GM19351 (cell line): ENCODE data around the gene KCTD19.
A peak's percentile ranks its signal among the peaks of the same experiment; 100 is the strongest.

Source experiments
- ATAC-seq: cut with Tn5 transposase; IDR thresholded peaks from one replicate; pipeline ENCODE4 v1.9.1; 2021; ENCODE audit warnings: mild to moderate bottlenecking, moderate library complexity; ENCODE audit not compliant: unreplicated experiment

The KCTD19 gene

GRCh38 chr16:67264277-67264676 lies 62.3 kb downstream of the KCTD19 start:
- no peak for ATAC-seq

GRCh38 chr16:67263201-67263600 lies 63.3 kb downstream of the KCTD19 start:
- no peak for ATAC-seq

- peak; percentile 56 for ATAC-seq
Observed at GRCh38 chr16:67260426-67261063, 66.0 kb downstream of the KCTD19 start.

GRCh38 chr16:67259705-67260104 lies 66.8 kb downstream of the KCTD19 start:
- no peak for ATAC-seq

GRCh38 chr16:67258161-67258835 lies 68.2 kb downstream of the KCTD19 start:
- no peak for ATAC-seq

- no peak for ATAC-seq
Observed at GRCh38 chr16:67257486-67258160, 68.9 kb downstream of the KCTD19 start.

GRCh38 chr16:67256701-67257230 lies 69.8 kb downstream of the KCTD19 start:
- ATAC-seq: no peak

- no peak for ATAC-seq
Observed at GRCh38 chr16:67255553-67256221, 70.9 kb downstream of the KCTD19 start.

GRCh38 chr16:67254801-67255552 lies 71.6 kb downstream of the KCTD19 start:
- no peak for ATAC-seq

- no peak for ATAC-seq
Observed at GRCh38 chr16:67252609-67253497, 73.7 kb downstream of the KCTD19 start.

GRCh38 chr16:67250045-67250327 lies 76.6 kb downstream of the KCTD19 start:
- no peak for ATAC-seq

GRCh38 chr16:67249178-67250044 lies 77.1 kb downstream of the KCTD19 start:
- ATAC-seq: no peak

- no peak for ATAC-seq
Observed at GRCh38 chr16:67248401-67249177, 78.0 kb downstream of the KCTD19 start, which contains the start of gene SLC9A5. SLC9A5 (plus strand) TSS chr16:67248979; CDS start chr16:67249015, 36 bp downstream.

GRCh38 chr16:67248073-67248400 lies 78.5 kb downstream of the KCTD19 start:
- no peak for ATAC-seq

- peak; percentile 44 for ATAC-seq
Observed at GRCh38 chr16:67247192-67248072, 79.1 kb downstream of the KCTD19 start, which contains the start of gene FHOD1. FHOD1 (minus strand) TSS chr16:67247481; CDS start chr16:67247410, 71 bp downstream.

GRCh38 chr16:67246756-67247191 lies 79.8 kb downstream of the KCTD19 start:
- ATAC-seq: peak; percentile 13
